SHP77 treated with DMSO at 0.1 percent for 48 hours (cell line): Measurements from ENCODE around the gene ACAA2.

ENCODE experiments used
- DNase-seq: peaks from one replicate; lab custom pipeline; 2025; lab: John Stamatoyannopoulos, UW

Gene ACAA2

GRCh38 chr18:49766646-49767045 lies 46.7 kb downstream of the ACAA2 start:
- no peak for DNase-seq

DNA sequence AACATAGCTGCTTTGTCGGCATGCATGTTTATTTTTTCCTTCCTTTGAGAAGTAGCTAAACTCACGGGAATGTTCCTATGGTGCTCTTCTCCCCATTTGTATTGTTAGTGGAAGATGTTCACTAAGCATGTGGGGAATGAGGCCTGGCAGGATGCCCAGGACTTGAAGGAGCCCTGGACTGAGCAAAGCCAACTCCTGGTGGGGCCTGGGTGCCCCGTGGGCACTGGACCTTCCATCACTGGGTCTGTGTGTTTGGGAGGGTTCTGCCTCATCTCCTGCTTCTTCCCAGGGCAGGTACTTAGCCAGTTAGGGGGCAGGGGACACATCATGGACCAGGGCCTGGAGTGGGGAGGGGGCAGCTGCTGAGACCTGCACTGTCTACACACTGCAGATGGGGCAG lies 49.3 kb downstream of the ACAA2 start:
- no peak for DNase-seq

- DNase-seq, result no peak
Observed at GRCh38 chr18:49763590-49763989, 49.7 kb downstream of the ACAA2 start.

DNA sequence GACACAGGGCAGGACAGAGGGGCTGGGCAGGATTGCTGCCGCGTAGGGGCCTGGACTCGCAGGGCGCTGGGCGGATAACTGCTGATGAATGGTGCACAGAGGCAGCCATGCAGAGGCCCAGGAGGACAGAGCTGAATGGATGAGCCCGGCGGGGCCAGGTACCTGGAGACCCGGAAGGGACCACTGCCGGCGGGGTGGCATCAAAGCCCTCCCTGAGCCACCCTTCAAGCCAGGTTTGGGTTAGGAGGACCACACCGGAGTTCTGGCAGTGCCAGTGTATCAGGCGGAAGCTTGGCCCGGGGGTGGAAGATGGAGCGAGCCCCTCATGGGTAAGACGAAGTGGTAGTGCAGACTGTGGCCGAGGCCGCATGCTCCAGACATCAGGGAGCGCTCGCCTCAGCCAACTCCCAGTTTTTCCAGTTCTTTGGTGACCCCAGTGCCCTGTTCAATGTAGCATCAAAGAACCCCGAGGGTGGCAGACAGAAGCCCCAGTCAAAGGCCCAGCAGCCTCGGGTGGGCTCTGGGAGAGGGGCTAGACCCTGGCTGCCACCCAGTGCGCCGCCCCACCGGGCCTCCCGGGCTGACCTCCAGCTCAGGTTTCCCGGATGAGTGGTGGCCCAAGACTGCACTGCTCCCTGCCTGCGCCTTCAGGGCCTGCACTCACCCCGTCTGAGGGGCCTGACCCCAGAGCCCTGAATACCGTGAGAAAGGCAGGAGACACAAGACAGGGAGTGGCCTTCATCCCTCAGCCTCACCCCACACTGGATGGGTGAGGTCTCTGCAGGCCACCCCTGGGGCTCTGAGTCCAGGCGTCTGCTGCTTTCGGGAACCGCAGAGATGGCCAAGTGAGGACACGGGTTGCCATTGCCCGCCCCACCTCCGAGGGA lies 50.9 kb downstream of the ACAA2 start:
- DNase-seq, result no peak

- no peak for DNase-seq
Observed at GRCh38 chr18:49761771-49762170, 51.6 kb downstream of the ACAA2 start.

- no peak for DNase-seq
Observed at GRCh38 chr18:49758263-49758610, 55.1 kb downstream of the ACAA2 start.

GRCh38 chr18:49757513-49758262 lies 55.6 kb downstream of the ACAA2 start:
- no peak for DNase-seq

GRCh38 chr18:49756671-49757362 lies 56.5 kb downstream of the ACAA2 start:
- no peak for DNase-seq

- no peak for DNase-seq
Observed at GRCh38 chr18:49756135-49756534, 57.2 kb downstream of the ACAA2 start.

DNA sequence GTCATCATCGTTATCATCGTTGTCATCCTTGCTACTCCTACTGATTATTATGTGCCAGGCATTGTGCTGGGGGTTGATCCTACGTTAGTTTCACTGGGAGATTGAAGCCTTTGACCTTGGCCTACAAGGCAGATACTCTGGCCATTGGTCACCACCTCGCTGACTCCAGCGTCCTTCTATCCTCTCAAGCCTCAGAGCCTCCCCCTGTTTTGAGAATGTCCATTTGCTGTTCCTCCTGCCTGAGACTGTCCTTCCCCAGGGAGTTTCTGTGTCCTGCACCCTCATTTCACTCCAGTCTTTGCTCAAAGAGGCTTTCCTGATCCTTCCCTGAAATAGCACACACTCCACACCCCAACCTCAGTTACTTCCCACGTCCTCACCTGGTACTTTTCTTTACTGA lies 57.8 kb downstream of the ACAA2 start:
- no peak for DNase-seq

DNA sequence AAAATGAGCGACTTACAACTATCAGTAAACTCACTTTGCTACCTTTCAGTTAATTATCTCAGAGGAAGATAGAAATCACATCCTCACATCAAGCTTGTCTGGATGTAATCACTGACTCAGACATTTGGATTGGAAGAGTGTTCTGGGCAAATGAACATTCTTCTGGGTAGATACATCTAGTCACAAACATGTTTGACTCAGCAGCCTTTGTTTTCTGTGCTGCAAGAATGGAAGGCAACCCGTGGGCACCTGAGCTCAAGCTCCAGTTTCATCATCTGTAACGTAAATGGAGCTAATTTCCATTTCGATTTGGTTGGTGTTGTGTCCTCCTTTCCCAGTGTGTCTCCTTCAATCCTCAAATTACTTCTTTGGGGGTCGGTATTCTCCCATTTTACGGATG lies 58.5 kb downstream of the ACAA2 start:
- DNase-seq, result no peak

GRCh38 chr18:49753643-49754042 lies 59.7 kb downstream of the ACAA2 start:
- no peak for DNase-seq

DNA sequence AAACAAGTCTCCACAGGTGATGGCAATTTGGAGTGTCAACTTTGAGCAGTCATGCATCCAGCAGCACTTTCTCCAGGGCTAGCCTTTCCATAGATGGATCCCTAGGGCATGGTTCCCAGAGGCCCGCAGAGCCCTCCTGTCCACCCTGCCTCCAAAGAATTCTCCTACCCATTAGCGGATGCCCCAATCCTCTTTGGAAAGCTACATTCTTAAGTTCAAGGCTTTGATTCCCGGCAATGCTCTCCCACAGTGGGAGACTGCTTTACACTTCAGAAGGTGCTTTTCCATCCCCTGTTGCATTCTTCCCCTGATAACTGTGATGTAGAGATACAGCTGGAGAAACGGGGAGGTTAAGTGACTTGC lies 61.3 kb downstream of the ACAA2 start:
- DNase-seq, result no peak

- DNase-seq, result no peak
Observed at GRCh38 chr18:49751427-49752094, 61.8 kb downstream of the ACAA2 start.

GRCh38 chr18:49749563-49749962 lies 63.8 kb downstream of the ACAA2 start:
- DNase-seq, result no peak

DNA sequence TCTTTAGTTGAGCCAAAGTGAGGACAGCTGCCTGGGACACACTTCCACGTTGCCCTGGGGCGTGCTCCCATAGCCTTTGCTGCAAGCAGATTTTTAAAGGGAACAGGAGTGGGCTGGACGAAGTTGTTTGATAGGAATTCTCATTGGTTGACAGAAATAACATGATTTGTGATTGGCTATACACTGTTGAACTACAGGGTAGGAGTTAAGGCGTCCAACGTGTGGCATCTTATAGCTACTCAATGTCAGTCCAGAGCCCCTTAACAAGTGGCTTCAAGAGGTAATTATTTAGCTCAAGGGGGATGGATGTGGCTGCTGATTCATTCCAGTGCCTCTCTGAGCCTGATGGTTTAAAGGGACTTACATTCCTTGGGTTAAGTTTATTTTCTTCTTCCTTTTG lies 65.5 kb downstream of the ACAA2 start:
- DNase-seq, result no peak

DNA sequence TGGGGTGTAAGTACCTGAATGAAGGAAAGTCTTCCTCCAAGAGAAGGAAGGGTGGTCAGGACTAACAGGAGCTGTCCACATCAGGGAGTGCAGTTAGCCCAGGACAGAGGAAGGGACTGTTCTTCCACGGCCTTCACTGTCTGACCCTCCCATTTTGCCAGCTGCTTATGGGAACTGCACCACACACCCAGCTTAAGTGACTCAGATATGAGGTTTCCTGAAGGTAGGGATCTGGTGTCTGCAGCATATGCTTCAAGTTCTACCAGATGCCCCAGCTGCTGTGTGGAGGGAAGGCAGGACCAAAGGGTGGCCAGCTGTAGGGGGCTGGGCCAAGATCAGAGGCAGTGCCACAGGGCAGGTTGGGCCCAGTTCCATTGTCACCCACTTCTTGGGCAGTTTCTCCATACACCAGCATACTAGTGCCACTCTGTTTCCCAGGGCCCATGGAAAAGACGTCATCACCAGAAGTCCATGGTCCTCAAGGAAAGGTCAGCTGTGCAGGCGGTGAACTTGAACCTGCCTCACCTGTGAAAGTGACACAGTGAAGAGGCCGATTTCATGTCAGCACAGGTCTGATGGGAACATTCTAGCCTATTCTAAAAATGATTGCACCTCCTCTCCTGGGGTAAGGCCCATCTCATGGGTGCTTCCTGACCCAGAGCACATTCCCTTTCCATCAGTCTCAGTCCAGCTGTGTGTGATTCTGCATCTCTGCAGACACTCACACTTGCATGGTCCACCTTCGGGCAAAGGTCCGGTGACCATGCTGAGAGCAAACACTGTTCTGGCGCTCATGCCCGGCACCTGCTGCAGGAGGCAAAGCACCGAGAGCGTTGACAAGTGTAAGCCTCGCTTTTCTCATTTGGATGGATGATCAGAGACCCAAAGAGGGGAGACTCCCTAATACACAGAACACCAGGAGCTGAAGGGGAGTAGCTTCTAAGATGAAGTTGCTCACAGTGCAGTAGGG lies 68.0 kb downstream of the ACAA2 start:
- DNase-seq, result no peak

GRCh38 chr18:49744376-49745008 lies 68.8 kb downstream of the ACAA2 start:
- no peak for DNase-seq

GRCh38 chr18:49743117-49743567 lies 70.2 kb downstream of the ACAA2 start:
- no peak for DNase-seq

DNA sequence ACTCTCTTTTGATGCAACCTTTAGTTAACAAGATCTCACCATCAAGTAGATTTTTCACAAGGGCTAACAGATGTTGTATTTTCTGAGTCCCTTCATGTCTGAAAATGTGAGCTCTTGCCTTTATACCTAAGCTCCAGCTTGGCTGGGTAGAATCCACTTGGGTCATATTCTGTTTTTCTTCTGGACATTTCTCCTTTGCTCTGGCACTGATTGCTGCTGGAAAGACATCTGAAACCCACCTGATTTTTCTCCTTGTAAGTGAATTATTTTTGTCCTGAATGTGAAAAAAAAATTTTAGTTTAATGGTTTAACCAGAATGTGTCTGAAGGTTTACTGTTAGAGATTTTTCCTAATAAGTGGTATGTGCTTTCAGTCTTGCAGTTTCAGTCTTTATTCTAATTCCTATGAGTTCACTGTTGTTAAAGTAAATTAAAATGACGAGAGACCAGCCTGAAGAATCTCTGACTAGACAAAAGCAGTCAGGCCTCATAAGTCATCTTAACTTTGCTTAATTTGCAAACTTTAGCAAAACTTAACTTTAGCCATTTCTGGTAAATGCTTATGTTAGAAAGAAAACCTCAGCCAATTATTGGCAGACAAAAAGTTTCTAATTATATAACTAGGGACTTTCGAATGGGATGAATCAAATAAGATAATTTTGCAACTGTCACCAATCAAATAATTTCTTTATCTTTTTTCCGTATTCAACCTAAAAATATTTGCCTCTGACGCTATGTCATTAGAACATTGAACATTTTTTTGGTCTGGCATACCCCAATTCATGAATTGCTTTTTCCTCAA lies 70.8 kb downstream of the ACAA2 start:
- no peak for DNase-seq
